ENCODE data around the gene STUB1.

STUB1 gene

DNA sequence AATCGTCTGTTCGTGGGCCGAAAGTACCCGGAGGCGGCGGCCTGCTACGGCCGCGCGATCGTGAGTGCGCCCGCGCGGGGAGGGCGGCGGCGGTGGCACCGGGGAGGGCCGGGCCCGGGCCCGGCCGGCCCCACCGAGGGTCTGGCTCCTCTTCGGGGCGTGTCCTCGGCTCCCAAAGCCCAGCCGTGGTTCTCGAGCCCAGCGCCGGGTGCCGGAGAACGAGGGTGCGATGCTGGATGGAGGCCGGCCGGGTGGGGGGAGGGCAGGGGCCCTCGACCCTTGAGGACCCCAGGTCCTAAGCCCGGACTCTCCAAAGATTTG is 375 bp downstream of the STUB1 start:
- TF ChIP-seq, protein P1, sequence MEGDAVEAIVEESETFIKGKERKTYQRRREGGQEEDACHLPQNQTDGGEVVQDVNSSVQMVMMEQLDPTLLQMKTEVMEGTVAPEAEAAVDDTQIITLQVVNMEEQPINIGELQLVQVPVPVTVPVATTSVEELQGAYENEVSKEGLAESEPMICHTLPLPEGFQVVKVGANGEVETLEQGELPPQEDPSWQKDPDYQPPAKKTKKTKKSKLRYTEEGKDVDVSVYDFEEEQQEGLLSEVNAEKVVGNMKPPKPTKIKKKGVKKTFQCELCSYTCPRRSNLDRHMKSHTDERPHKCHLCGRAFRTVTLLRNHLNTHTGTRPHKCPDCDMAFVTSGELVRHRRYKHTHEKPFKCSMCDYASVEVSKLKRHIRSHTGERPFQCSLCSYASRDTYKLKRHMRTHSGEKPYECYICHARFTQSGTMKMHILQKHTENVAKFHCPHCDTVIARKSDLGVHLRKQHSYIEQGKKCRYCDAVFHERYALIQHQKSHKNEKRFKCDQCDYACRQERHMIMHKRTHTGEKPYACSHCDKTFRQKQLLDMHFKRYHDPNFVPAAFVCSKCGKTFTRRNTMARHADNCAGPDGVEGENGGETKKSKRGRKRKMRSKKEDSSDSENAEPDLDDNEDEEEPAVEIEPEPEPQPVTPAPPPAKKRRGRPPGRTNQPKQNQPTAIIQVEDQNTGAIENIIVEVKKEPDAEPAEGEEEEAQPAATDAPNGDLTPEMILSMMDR (IDR thresholded peaks at IDR 0.05; ENCODE audit: low read depth, low read length, missing control alignments) = no peak
- peak overlapping the region; percentile 83 for H3K4me3 ChIP-seq (replicated peaks; ENCODE audit: low read depth, low read length)
- no peak for DNase-seq (ENCODE audit: extremely low read depth, low read depth)

DNA sequence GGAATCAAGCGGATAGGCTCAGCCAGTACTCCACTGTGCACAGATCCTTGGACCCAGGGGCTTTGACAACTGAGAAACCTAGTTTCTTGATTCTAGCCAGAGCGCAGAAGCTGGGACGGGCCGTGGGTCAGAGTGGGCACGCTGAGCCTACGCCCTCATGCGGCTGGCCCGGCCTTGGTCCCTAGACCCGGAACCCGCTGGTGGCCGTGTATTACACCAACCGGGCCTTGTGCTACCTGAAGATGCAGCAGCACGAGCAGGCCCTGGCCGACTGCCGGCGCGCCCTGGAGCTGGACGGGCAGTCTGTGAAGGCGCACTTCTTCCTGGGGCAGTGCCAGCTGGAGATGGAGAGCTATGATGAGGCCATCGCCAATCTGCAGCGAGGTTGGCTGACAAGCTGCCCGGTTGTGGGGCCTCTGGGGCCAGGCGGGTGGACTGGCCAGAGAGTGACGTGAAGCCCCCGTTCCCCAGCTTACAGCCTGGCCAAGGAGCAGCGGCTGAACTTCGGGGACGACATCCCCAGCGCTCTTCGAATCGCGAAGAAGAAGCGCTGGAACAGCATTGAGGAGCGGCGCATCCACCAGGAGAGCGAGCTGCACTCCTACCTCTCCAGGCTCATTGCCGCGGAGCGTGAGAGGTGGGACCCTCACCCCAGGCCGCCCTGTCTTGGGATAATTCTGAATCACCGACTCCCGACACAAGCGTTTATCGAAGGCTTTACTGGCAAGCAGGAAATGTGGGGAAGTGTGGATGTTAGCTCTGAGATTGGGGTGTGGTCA is 946 bp downstream of the STUB1 start:
- TF ChIP-seq, protein P1 (IDR thresholded peaks at IDR 0.05; ENCODE audit: low read depth, low read length, missing control alignments) = no peak
- no peak for DNase-seq (ENCODE audit: extremely low read depth, low read depth)
- peak overlapping the region; percentile 83 for H3K4me3 ChIP-seq (replicated peaks; ENCODE audit: low read depth, low read length)

DNA sequence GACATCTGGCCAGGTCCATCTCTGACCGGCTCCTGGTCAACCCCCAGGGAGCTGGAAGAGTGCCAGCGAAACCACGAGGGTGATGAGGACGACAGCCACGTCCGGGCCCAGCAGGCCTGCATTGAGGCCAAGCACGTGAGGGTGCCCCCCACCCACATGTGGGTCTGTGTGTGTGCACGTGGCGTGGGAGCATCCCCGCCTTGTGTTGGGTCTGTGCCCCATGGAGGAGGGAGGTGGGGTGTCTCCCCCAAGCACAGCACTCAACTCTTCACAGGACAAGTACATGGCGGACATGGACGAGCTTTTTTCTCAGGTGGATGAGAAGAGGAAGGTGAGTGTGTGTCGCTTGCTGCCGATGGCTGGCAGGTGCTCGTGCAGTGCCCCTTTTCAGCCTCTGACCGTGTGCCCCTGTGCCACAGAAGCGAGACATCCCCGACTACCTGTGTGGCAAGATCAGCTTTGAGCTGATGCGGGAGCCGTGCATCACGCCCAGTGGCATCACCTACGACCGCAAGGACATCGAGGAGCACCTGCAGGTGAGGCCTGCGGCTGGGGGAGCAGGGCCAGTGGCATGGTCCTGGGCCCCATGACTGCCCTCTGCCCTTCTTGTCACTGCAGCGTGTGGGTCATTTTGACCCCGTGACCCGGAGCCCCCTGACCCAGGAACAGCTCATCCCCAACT is 1.7 kb downstream of the STUB1 start:
- TF ChIP-seq, protein P1 (IDR thresholded peaks at IDR 0.05; ENCODE audit: low read depth, low read length, missing control alignments) = no peak
- peak overlapping the region; percentile 83 for H3K4me3 ChIP-seq (replicated peaks; ENCODE audit: low read depth, low read length)
- DNase-seq (ENCODE audit: extremely low read depth, low read depth) = no peak

DNA sequence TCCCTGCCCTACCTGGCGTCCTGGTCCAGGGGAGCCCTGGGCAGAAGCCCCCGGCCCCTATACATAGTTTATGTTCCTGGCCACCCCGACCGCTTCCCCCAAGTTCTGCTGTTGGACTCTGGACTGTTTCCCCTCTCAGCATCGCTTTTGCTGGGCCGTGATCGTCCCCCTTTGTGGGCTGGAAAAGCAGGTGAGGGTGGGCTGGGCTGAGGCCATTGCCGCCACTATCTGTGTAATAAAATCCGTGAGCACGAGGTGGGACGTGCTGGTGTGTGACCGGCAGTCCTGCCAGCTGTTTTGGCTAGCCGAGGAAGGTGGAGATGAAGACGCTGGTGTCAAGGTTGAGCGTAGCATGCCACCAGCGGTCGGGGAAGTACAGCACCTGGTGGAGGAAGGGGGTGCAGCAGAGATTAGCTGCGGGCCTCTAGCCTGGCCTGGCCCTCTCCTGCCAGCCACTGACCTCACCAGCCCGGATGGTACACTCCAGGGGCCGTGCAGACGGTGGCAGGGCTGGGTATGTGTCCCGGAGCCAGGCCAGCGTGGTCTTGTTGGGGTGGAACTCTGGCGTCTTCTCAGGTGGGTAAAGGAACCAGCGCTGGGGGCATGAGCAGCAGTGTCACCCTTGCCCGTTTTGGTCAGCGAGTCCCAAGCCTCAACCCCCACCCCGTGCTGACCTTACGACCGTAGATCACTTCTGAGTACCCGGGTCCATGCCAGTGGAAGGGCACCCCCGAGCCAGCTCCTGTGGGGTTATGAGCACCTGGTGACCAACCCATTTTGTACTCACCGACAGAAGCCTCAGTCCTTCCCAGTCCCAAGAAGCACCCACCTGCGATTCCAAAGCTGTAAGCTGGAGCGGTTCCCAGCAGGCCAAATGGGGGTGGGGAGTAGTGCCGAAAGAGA is 2.5 kb downstream of the STUB1 start:
- TF ChIP-seq, protein P1 (IDR thresholded peaks at IDR 0.05; ENCODE audit: low read depth, low read length, missing control alignments) = no peak
- H3K4me3 ChIP-seq (replicated peaks; ENCODE audit: low read depth, low read length) = peak overlapping the region; percentile 83
- DNase-seq (ENCODE audit: extremely low read depth, low read depth) = no peak

DNA sequence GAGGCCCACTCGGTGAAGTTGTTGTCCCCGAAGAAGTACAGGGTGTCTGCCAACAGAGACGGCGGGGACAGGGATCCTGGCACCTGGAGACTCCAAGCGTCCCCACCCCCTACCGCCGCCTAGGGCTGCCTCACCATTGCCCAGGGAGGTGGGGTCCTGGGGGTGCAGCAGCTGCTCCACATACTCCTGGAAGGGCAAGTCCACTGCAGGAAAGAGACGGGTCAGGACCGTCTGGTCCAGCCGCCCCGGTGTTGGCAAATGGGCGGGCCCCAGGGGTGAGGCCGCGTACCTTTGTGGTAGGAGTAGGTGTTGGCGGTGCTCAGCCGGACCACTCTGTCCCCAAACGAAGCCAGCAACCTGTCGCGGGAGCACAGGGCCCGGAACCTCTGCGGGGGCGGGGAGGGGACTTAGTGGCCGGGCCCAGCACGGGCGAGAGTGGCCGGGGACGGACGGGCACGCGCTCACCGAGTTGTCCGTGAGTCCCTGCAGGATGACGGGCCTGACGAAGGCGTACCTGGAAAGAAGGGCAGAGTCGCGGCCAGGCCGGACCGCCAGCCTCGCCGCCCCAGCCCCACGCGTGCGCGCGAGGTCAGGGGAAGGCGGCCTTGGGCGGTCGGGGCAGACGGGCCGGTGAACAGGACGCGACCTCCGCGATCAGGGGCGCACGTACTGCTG is 3.3 kb downstream of the STUB1 start:
- no peak for DNase-seq (ENCODE audit: extremely low read depth, low read depth)
- TF ChIP-seq, protein P1 (IDR thresholded peaks at IDR 0.05; ENCODE audit: low read depth, low read length, missing control alignments) = no peak
- H3K4me3 ChIP-seq (replicated peaks; ENCODE audit: low read depth, low read length) = peak overlapping the region; percentile 83

DNA sequence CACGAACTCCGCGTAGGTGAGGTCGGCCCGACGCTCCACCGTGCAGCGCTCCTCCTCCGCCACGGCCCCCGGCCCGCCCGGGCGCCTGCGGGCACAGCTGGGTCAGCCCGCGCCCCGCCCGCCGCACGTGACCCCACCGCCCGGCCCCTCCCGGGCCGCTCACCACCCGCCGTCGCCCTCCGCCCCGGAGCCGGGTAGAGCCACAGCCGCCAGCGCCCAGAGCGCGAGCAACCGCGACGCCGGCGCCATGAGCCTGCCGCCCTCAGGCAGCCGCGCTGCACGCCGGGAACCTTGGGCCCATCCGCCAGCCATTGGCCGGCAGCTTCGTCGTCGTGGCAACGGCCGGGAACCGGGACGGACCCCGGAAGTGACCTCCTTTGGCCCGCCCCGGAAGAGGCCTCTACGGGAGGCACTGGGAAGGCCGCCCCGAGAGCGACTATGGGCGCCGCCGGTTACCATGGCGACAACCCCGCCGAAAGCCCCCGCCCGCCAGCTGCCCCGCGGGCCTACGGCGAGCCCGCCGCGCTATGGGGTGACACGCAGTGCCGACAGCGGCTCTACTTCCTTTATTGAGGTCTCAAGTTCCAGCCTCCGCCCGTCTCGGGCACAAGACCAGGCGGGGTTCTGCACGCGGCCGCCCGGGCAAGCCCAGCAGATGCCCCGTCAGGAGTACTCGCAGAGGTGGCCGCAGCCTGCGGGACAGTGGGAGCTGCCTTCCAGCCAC is 4.0 kb downstream of the STUB1 start, which contains the start of gene JMJD8:
Gene JMJD8, minus strand, starts transcription at position 264 of the 724 bp plus-strand sequence. Its CDS starts 15 bp downstream, at position 249.
- H3K4me3 ChIP-seq (replicated peaks; ENCODE audit: low read depth, low read length) = peak within 1 kb of the TSS; percentile 83
- TF ChIP-seq, protein P1 (IDR thresholded peaks at IDR 0.05; ENCODE audit: low read depth, low read length, missing control alignments) = no peak
- DNase-seq (ENCODE audit: extremely low read depth, low read depth) = peak; percentile 75

All from HFF-Myc (cell line).